CD4-positive, CD25-positive, alpha-beta regulatory T cell (primary cell): Measurements from ENCODE around the gene LZTS3. TPM values are rescaled to one million over a fixed set of nuclear protein-coding genes. Genes with fewer than 3 reads are reported as not detected.
"Not testable (repeated sequence)": the region's sequence is repeated elsewhere in the genome, so short reads cannot be mapped to it uniquely, and the experiment has no call there.

ENCODE experiments used
- ATAC-seq, 2 donors: fragments of 150-1000 bp; cut with Tn5 transposase; one replicate each; pipeline ENCODE4 v1.10.0; 2021; ENCODE audit warnings: low read depth in 2 of 2, moderate number of reproducible peaks in 2 of 2, moderate library complexity in 1 of 2
- DNase-seq, 3 donors: peaks; one replicate each; pipeline versions ENCODE4 v3.0.0 to v3.0.0-alpha.2; 2012 to 2022; ENCODE audit warnings: mixed read lengths in 1 of 3
- H3K27ac ChIP-seq: one replicate; pipeline ENCODE4 v1.7.0; 2013; ENCODE audit warnings: mild to moderate bottlenecking, low read length; ENCODE audit not compliant: insufficient read depth, poor library complexity, severe bottlenecking
- H3K27me3 ChIP-seq: one replicate; pipeline ENCODE4 v1.7.0; 2013; ENCODE audit warnings: low read length; ENCODE audit not compliant: control insufficient read depth, insufficient read depth
- H3K36me3 ChIP-seq: one replicate; pipeline ENCODE4 v1.7.0; 2013; ENCODE audit warnings: mild to moderate bottlenecking, low read length, moderate library complexity; ENCODE audit not compliant: control insufficient read depth, insufficient read depth
- H3K4me1 ChIP-seq: 2 replicates; pipeline ENCODE4 v1.7.0; 2013; ENCODE audit warnings: mild to moderate bottlenecking, low read length; ENCODE audit not compliant: insufficient read depth, control insufficient read depth, poor library complexity, severe bottlenecking
- H3K4me3 ChIP-seq: one replicate; pipeline ENCODE4 v1.7.0; 2013; ENCODE audit warnings: low read depth, mild to moderate bottlenecking, low read length, moderate library complexity
- H3K9me3 ChIP-seq, 2 experiments: 1 replicate in 1 of 2; 2 replicates in 1 of 2; pipeline ENCODE4 v1.7.0; 2013; ENCODE audit warnings: low read length in 2 of 2, mild to moderate bottlenecking in 1 of 2, moderate library complexity in 1 of 2; ENCODE audit not compliant: control insufficient read depth in 2 of 2
- H3K27ac Mint-ChIP-seq, 3 donors: one replicate each; pipeline ENCODE4 v1.8.0; 2020 to 2022; ENCODE audit warnings: mild to moderate bottlenecking in 3 of 3, mixed read lengths in 3 of 3, moderate library complexity in 2 of 3
- H3K27me3 Mint-ChIP-seq: one replicate; pipeline ENCODE4 v1.8.0; 2022; ENCODE audit warnings: mild to moderate bottlenecking, mixed read lengths
- H3K36me3 Mint-ChIP-seq: one replicate; pipeline ENCODE4 v1.8.0; 2020; ENCODE audit warnings: mixed read lengths
- H3K4me1 Mint-ChIP-seq, 4 donors: one replicate each; pipeline ENCODE4 v1.8.0; 2020 to 2022; ENCODE audit warnings: mixed read lengths in 4 of 4, mild to moderate bottlenecking in 1 of 4
- H3K4me3 Mint-ChIP-seq, 4 donors: one replicate each; pipeline ENCODE4 v1.8.0; 2020 to 2022; ENCODE audit warnings: mild to moderate bottlenecking in 4 of 4, mixed read lengths in 4 of 4, moderate library complexity in 3 of 4
- H3K9me3 Mint-ChIP-seq, 7 donors: one replicate each; pipeline ENCODE4 v1.8.0; 2020 to 2022; ENCODE audit warnings: mixed read lengths in 7 of 7, mild to moderate bottlenecking in 3 of 7, moderate library complexity in 2 of 7
- polyA plus RNA-seq, 4 donors: library from polyadenylated mRNA; unstranded; fragments of 300-500 nt; fragmentation: Illumina TruSeq; gene quantifications; one replicate each; pipeline ENCODE4 v1.2.3, GENCODE V29; 2021
- total RNA-seq: library from RNA; stranded (reverse); gene quantifications from one replicate; pipeline ENCODE4 v1.2.3, GENCODE V29; 2022

Gene LZTS3
- total and polyA plus RNA-seq, 5 donors from 2014 or later = 1.0 to 24.2 (median 1.1) TPM

GRCh38 chr20:3134151-3134550 lies 39.2 kb downstream of the LZTS3 start:
- Histone ChIP-seq H3K4me1 (no peaks in the 10 kb centered on the region), H3K9me3 (no peaks in the 10 kb centered on the region), H3K4me3 (no peak overlapping the region), H3K27ac (no peak overlapping the region), H3K36me3 (peaks cover 5% of the 10 kb centered on the region), H3K27me3 (no peaks in the 10 kb centered on the region)
- ATAC-seq (no peak), DNase-seq (no peak)
- Mint-ChIP-seq H3K27ac (no peak overlapping the region), H3K27me3 (no peaks in the 10 kb centered on the region), H3K36me3 (peaks cover 3% of the 10 kb centered on the region), H3K4me3 (no peak overlapping the region), H3K4me1 (peaks cover 7 to 30% (median 20%) of the 10 kb centered on the region in 4 donors), H3K9me3 (no peaks in the 10 kb centered on the region)

GRCh38 chr20:3133155-3133554 lies 40.2 kb downstream of the LZTS3 start:
- Mint-ChIP-seq H3K27me3 (no peaks in the 10 kb centered on the region), H3K4me1 (peaks cover 4 to 25% (median 14%) of the 10 kb centered on the region in 4 donors), H3K27ac (no peak overlapping the region), H3K36me3 (peaks cover under 1% of the 10 kb centered on the region), H3K9me3 (no peaks in the 10 kb centered on the region), H3K4me3 (no peak overlapping the region)
- Histone ChIP-seq H3K36me3 (peaks cover 5% of the 10 kb centered on the region), H3K27ac (no peak overlapping the region), H3K4me3 (no peak overlapping the region), H3K4me1 (no peaks in the 10 kb centered on the region), H3K27me3 (no peaks in the 10 kb centered on the region), H3K9me3 (no peaks in the 10 kb centered on the region)
- ATAC-seq (no peak), DNase-seq (no peak)

- no peaks in the 10 kb centered on the region for H3K27me3 ChIP-seq
- Mint-ChIP-seq H3K27ac (no peak overlapping the region), H3K9me3 (peaks cover 0 to 5% (median 0%) of the 10 kb centered on the region in 7 donors), H3K36me3 (no peaks in the 10 kb centered on the region), H3K4me3 (no peak overlapping the region), H3K27me3 (no peaks in the 10 kb centered on the region), H3K4me1 (peaks cover 2 to 13% (median 4%) of the 10 kb centered on the region in 4 donors)
- no peak overlapping the region for H3K4me3 ChIP-seq
- no peaks in the 10 kb centered on the region for H3K4me1 ChIP-seq
- DNase-seq (no peak), ATAC-seq (no peak)
- no peaks in the 10 kb centered on the region for H3K9me3 ChIP-seq
- H3K27ac ChIP-seq = no peak overlapping the region
- H3K36me3 ChIP-seq = no peaks in the 10 kb centered on the region
These were observed 43.2 kb downstream of the LZTS3 start for GRCh38 chr20:3130051-3130600.

- Mint-ChIP-seq H3K36me3 (no peaks in the 10 kb centered on the region), H3K4me3 (no peak overlapping the region), H3K4me1 (peaks cover 0 to 14% (median 3%) of the 10 kb centered on the region in 4 donors), H3K27me3 (no peaks in the 10 kb centered on the region), H3K9me3 (peaks cover 0 to 5% (median 0%) of the 10 kb centered on the region in 7 donors), H3K27ac (peak overlapping the region in 2 of 3 donors; percentile 48 to 52)
- Histone ChIP-seq H3K36me3 (no peaks in the 10 kb centered on the region), H3K4me3 (no peak overlapping the region), H3K27ac (no peak overlapping the region), H3K27me3 (no peaks in the 10 kb centered on the region), H3K4me1 (no peaks in the 10 kb centered on the region), H3K9me3 (no peaks in the 10 kb centered on the region)
- ATAC-seq (no peak), DNase-seq (no peak)
These were observed 44.3 kb downstream of the LZTS3 start for GRCh38 chr20:3129094-3129493.

- Histone ChIP-seq H3K27me3 (no peaks in the 10 kb centered on the region), H3K27ac (no peak overlapping the region), H3K9me3 (no peaks in the 10 kb centered on the region), H3K4me1 (peaks cover 6% of the 10 kb centered on the region), H3K36me3 (no peaks in the 10 kb centered on the region), H3K4me3 (no peak overlapping the region)
- peaks cover 0 to 7% (median 0%) of the 10 kb centered on the region in 7 donors for H3K9me3 Mint-ChIP-seq
- DNase-seq = no peak
- ATAC-seq = no peak
- peak overlapping the region in 1 of 3 donors; percentile 48 for H3K27ac Mint-ChIP-seq
- no peaks in the 10 kb centered on the region for H3K27me3 Mint-ChIP-seq
- H3K4me1 Mint-ChIP-seq = peaks cover 2 to 18% (median 6%) of the 10 kb centered on the region in 4 donors
- H3K36me3 Mint-ChIP-seq = peaks cover 3% of the 10 kb centered on the region
- peak overlapping the region in 1 of 4 donors; percentile 24 for H3K4me3 Mint-ChIP-seq
These were observed 44.9 kb downstream of the LZTS3 start for GRCh38 chr20:3128275-3128984.

- Mint-ChIP-seq H3K27ac (no peak overlapping the region), H3K4me1 (peaks cover 10 to 34% (median 19%) of the 10 kb centered on the region in 4 donors), H3K36me3 (peaks cover 9% of the 10 kb centered on the region), H3K27me3 (no peaks in the 10 kb centered on the region), H3K9me3 (peaks cover 0 to 8% (median 0%) of the 10 kb centered on the region in 7 donors), H3K4me3 (no peak overlapping the region)
- H3K4me1 ChIP-seq = peaks cover 25% of the 10 kb centered on the region
- no peaks in the 10 kb centered on the region for H3K27me3 ChIP-seq
- peaks cover 4% of the 10 kb centered on the region for H3K36me3 ChIP-seq
- no peak for ATAC-seq
- H3K4me3 ChIP-seq = no peak overlapping the region
- no peak for DNase-seq
- no peak overlapping the region for H3K27ac ChIP-seq
- H3K9me3 ChIP-seq = no peaks in the 10 kb centered on the region
These were observed 46.9 kb downstream of the LZTS3 start for GRCh38 chr20:3126527-3126859.

- peaks cover 12% of the 10 kb centered on the region for H3K36me3 Mint-ChIP-seq
- peak overlapping the region in 1 of 3 donors; percentile 48 for H3K27ac Mint-ChIP-seq
- H3K9me3 ChIP-seq, H3K27me3 Mint-ChIP-seq, H3K36me3 ChIP-seq, H3K9me3 Mint-ChIP-seq, ATAC-seq, H3K4me3 Mint-ChIP-seq, H3K27ac ChIP-seq, H3K4me3 ChIP-seq, DNase-seq, H3K27me3 ChIP-seq: not testable (repeated sequence)
- H3K4me1 ChIP-seq = peaks cover 31% of the 10 kb centered on the region
- H3K4me1 Mint-ChIP-seq = peaks cover 15 to 39% (median 24%) of the 10 kb centered on the region in 4 donors
These were observed 47.4 kb downstream of the LZTS3 start for GRCh38 chr20:3125776-3126526.
